ENCODE data around the gene CLEC6A. TPM values are rescaled to one million over a fixed set of nuclear protein-coding genes. Genes with fewer than 3 reads are reported as not detected.

Gene CLEC6A
- total RNA-seq, 1 experiment from 2014 or later = not detected

GRCh38 chr12:8445731-8446130 is 10.0 kb upstream of the CLEC6A start:
- no peaks in the 10 kb centered on the region for H3K9me2 ChIP-seq (ENCODE audit: insufficient read depth)
- TF ChIP-seq EZH2 (IDR thresholded peaks at IDR 0.05; ENCODE audit: low read depth) (no peak), CTCF (conservative IDR thresholded peaks at IDR 0.05) (no peak)
- BruUV-seq (replicated peaks) = no TSS peak
- ChIA-PET CTCF (no interaction called here), POLR2A (ENCODE audit: unreplicated experiment) (no interaction called here)
- intact Hi-C loops (cut with micrococcal nuclease; ENCODE audit: unreplicated experiment) = no loop called here
- no peaks in the 10 kb centered on the region for H3K79me2 ChIP-seq (ENCODE audit: low read depth)
- H4K20me1 ChIP-seq (ENCODE audit: insufficient read depth) = no peaks in the 10 kb centered on the region
- H3K9me3 ChIP-seq (ENCODE audit: insufficient read depth, low read depth) = no peaks in the 10 kb centered on the region
- H3K36me3 ChIP-seq (ENCODE audit: low read depth) = no peaks in the 10 kb centered on the region
- DNase-seq = no peak
- no peak overlapping the region for H3K4me3 ChIP-seq
- H3K4me2 ChIP-seq = no peak overlapping the region
- H3K27ac ChIP-seq = no peak overlapping the region
- H3F3A ChIP-seq (ENCODE audit: insufficient read depth, low read depth) = no peaks in the 10 kb centered on the region
- H3K4me1 ChIP-seq (replicated peaks; ENCODE audit: insufficient read depth) = no peaks in the 10 kb centered on the region
- no peak overlapping the region for H2AFZ ChIP-seq
- H3K27me3 ChIP-seq (ENCODE audit: insufficient read depth, low read depth) = no peaks in the 10 kb centered on the region

- H3K36me3 ChIP-seq (ENCODE audit: low read depth) = no peaks in the 10 kb centered on the region
- ChIA-PET POLR2A (ENCODE audit: unreplicated experiment) (no interaction called here), CTCF (no interaction called here)
- no peak overlapping the region for H2AFZ ChIP-seq
- no peak overlapping the region for H3K4me3 ChIP-seq
- DNase-seq = no peak
- H4K20me1 ChIP-seq (ENCODE audit: insufficient read depth) = no peaks in the 10 kb centered on the region
- H3K9me3 ChIP-seq (ENCODE audit: insufficient read depth, low read depth) = no peaks in the 10 kb centered on the region
- BruUV-seq (replicated peaks) = no TSS peak
- H3K27ac ChIP-seq = no peak overlapping the region
- H3K27me3 ChIP-seq (ENCODE audit: insufficient read depth, low read depth) = peaks cover 5% of the 10 kb centered on the region; the same call in 1 of the 2 replicates
- H3F3A ChIP-seq (ENCODE audit: insufficient read depth, low read depth) = no peaks in the 10 kb centered on the region
- H3K4me1 ChIP-seq (replicated peaks; ENCODE audit: insufficient read depth) = no peaks in the 10 kb centered on the region
- H3K79me2 ChIP-seq (ENCODE audit: low read depth) = no peaks in the 10 kb centered on the region
- H3K4me2 ChIP-seq = no peak overlapping the region
- TF ChIP-seq EZH2 (IDR thresholded peaks at IDR 0.05; ENCODE audit: low read depth) = no peak
- no peak for TF ChIP-seq CTCF (conservative IDR thresholded peaks at IDR 0.05)
- intact Hi-C loops (cut with micrococcal nuclease; ENCODE audit: unreplicated experiment) = no loop called here
- H3K9me2 ChIP-seq (ENCODE audit: insufficient read depth) = no peaks in the 10 kb centered on the region
These were observed 8.9 kb upstream of the CLEC6A start for GRCh38 chr12:8446642-8447547.

- peaks cover 5% of the 10 kb centered on the region; the same call in 1 of the 2 replicates for H3K27me3 ChIP-seq (ENCODE audit: insufficient read depth, low read depth)
- no peak overlapping the region for H2AFZ ChIP-seq
- BruUV-seq (replicated peaks) = no TSS peak
- H3K4me1 ChIP-seq (replicated peaks; ENCODE audit: insufficient read depth) = no peaks in the 10 kb centered on the region
- no peaks in the 10 kb centered on the region for H4K20me1 ChIP-seq (ENCODE audit: insufficient read depth)
- no peak overlapping the region for H3K4me3 ChIP-seq
- no peaks in the 10 kb centered on the region for H3K9me3 ChIP-seq (ENCODE audit: insufficient read depth, low read depth)
- peak; percentile 30 to 58 for DNase-seq
- ChIA-PET CTCF (no interaction called here), POLR2A (ENCODE audit: unreplicated experiment) (interaction anchor here (0.6 to 0.7 kb wide), 2 partner anchors 457 to 596 kb away, joined by 6 to 18 read pairs; no protein-coding TSS in a partner anchor)
- no peaks in the 10 kb centered on the region for H3K9me2 ChIP-seq (ENCODE audit: insufficient read depth)
- no peak for TF ChIP-seq EZH2 (IDR thresholded peaks at IDR 0.05; ENCODE audit: low read depth)
- no peak for TF ChIP-seq CTCF (conservative IDR thresholded peaks at IDR 0.05)
- no peak overlapping the region for H3K27ac ChIP-seq
- H3K36me3 ChIP-seq (ENCODE audit: low read depth) = no peaks in the 10 kb centered on the region
- H3K79me2 ChIP-seq (ENCODE audit: low read depth) = no peaks in the 10 kb centered on the region
- intact Hi-C loops (cut with micrococcal nuclease; ENCODE audit: unreplicated experiment) = no loop called here
- no peaks in the 10 kb centered on the region for H3F3A ChIP-seq (ENCODE audit: insufficient read depth, low read depth)
- H3K4me2 ChIP-seq = peak overlapping the region; percentile 15; the same call in 1 of the 2 replicates
These were observed 6.4 kb upstream of the CLEC6A start for GRCh38 chr12:8449355-8449859.

All from PC-9 (cell line).